ENCODE results near the gene POLR3A.

Gene POLR3A

GRCh38 chr10:78035933-78036583, 6.7 kb upstream of the POLR3A start:
- no peak for TF ChIP-seq CTCF (IDR thresholded peaks at IDR 0.05)

- no peak for TF ChIP-seq CTCF (IDR thresholded peaks at IDR 0.05)
Observed at GRCh38 chr10:78035437-78035836, 6.1 kb upstream of the POLR3A start.

- TF ChIP-seq CTCF (IDR thresholded peaks at IDR 0.05) = no peak
Observed at GRCh38 chr10:78035025-78035424, 5.7 kb upstream of the POLR3A start.

GRCh38 chr10:78033637-78034470, 4.5 kb upstream of the POLR3A start, which contains the start of gene RPS24:
Gene RPS24, plus strand, starts transcription at chr10:78033863. Its CDS starts 39 bp downstream, at chr10:78033902.
- no peak for TF ChIP-seq CTCF (IDR thresholded peaks at IDR 0.05)

GRCh38 chr10:78033387-78033636, 4.0 kb upstream of the POLR3A start:
- no peak for TF ChIP-seq CTCF (IDR thresholded peaks at IDR 0.05)

- TF ChIP-seq CTCF (IDR thresholded peaks at IDR 0.05) = no peak
Observed at GRCh38 chr10:78028438-78029268, 662 bp downstream of the POLR3A start.

GRCh38 chr10:78025685-78026364, 3.5 kb downstream of the POLR3A start:
- no peak for TF ChIP-seq CTCF (IDR thresholded peaks at IDR 0.05)
